CD8-positive, alpha-beta memory T cell (primary cell): ENCODE results near the gene CDHR3. TPM values are rescaled to one million over a fixed set of nuclear protein-coding genes. Genes with fewer than 3 reads are reported as not detected.

ENCODE experiments used
- CTCF ChIA-PET: fragments of 350-600 bp; sonication (Branson Sonifier 250); formaldehyde crosslinking; loops from one replicate; lab custom pipeline; 2021; ENCODE audit warnings: antibody characterized with exemption; lab: Charles Lee
- POLR2A ChIA-PET: fragments of 350-600 bp; sonication (Branson Sonifier 250); formaldehyde crosslinking; loops from one replicate; lab custom pipeline; 2021; ENCODE audit warnings: antibody characterized with exemption; lab: Charles Lee
- DNase-seq, 5 donors: peaks; one replicate each; pipeline versions ENCODE4 v3.0.0 to v3.0.0-alpha.2; 2020 to 2022; ENCODE audit warnings: mixed read lengths in 1 of 5
- H3K27ac ChIP-seq: one replicate; pipeline ENCODE4 v1.7.0; 2013; ENCODE audit warnings: low read depth, mild to moderate bottlenecking, low read length, moderate library complexity
- H3K27me3 ChIP-seq: 2 replicates; pipeline ENCODE4 v1.7.0; 2013; ENCODE audit warnings: low read length, mild to moderate bottlenecking; ENCODE audit not compliant: insufficient read depth, poor library complexity, severe bottlenecking
- H3K36me3 ChIP-seq: 2 replicates; pipeline ENCODE4 v1.7.0; 2013; ENCODE audit warnings: mild to moderate bottlenecking, low read length, moderate library complexity; ENCODE audit not compliant: insufficient read depth
- H3K4me1 ChIP-seq: 2 replicates; pipeline ENCODE4 v1.7.0; 2013; ENCODE audit warnings: mild to moderate bottlenecking, low read length, moderate library complexity; ENCODE audit not compliant: insufficient read depth
- H3K4me3 ChIP-seq: 2 replicates; pipeline ENCODE4 v1.7.0; 2013; ENCODE audit warnings: mild to moderate bottlenecking, low read length
- H3K9me3 ChIP-seq: 2 replicates; pipeline ENCODE4 v1.7.0; 2013; ENCODE audit warnings: mild to moderate bottlenecking, low read length
- H3K27ac Mint-ChIP-seq, 8 donors: one replicate each; pipeline ENCODE4 v1.8.0; 2020 to 2021; ENCODE audit warnings: mixed read lengths in 8 of 8, mild to moderate bottlenecking in 6 of 8, inconsistent platforms in 3 of 8, moderate library complexity in 3 of 8
- H3K27me3 Mint-ChIP-seq, 2 donors: one replicate each; pipeline ENCODE4 v1.8.0; 2020 to 2021; ENCODE audit warnings: mixed read lengths in 2 of 2, mild to moderate bottlenecking in 1 of 2, moderate library complexity in 1 of 2
- H3K36me3 Mint-ChIP-seq, 3 donors: one replicate each; pipeline ENCODE4 v1.8.0; 2020 to 2021; ENCODE audit warnings: mixed read lengths in 3 of 3, inconsistent platforms in 1 of 3, mild to moderate bottlenecking in 1 of 3
- H3K4me1 Mint-ChIP-seq, 3 donors: one replicate each; pipeline ENCODE4 v1.8.0; 2020 to 2021; ENCODE audit warnings: mixed read lengths in 3 of 3, inconsistent platforms in 1 of 3, mild to moderate bottlenecking in 1 of 3
- H3K4me3 Mint-ChIP-seq, 7 donors: one replicate each; pipeline ENCODE4 v1.8.0; 2020 to 2021; ENCODE audit warnings: mixed read lengths in 7 of 7, mild to moderate bottlenecking in 6 of 7, moderate library complexity in 4 of 7, inconsistent platforms in 2 of 7
- H3K9me3 Mint-ChIP-seq, 5 donors: one replicate each; pipeline ENCODE4 v1.8.0; 2020 to 2022; ENCODE audit warnings: mixed read lengths in 5 of 5, mild to moderate bottlenecking in 3 of 5, moderate library complexity in 2 of 5, inconsistent platforms in 1 of 5
- polyA plus RNA-seq: library from polyadenylated mRNA; unstranded; fragments of 300-500 nt; fragmentation: Illumina TruSeq; gene quantifications from one replicate; pipeline ENCODE4 v1.2.3, GENCODE V29; 2021
- total RNA-seq, 2 experiments: library from RNA; stranded (reverse); gene quantifications; one replicate each; pipeline ENCODE4 v1.2.3, GENCODE V29; 2021

Gene CDHR3
- total and polyA plus RNA-seq, 3 experiments from 2014 or later = 0.55 to 1.7 (median 1.4) TPM

DNA sequence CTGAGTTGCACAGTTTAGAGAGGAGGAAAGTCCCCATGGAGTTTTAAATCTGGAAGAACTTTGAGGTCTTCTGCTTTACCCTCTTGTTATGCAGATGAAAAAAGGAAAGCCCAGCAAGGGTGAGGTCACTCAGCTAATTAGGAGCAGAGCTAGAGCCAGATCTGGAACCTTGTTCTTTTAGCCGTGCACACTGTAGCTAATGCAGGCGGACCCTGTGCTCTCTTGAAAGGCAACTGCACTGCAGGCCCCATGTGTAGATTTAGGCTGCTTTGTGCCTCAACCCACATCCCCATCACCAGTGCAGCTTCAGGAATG is 85.6 kb downstream of the CDHR3 start:
- H3K4me3 Mint-ChIP-seq = no peak overlapping the region
- no peaks in the 10 kb centered on the region for H3K4me1 Mint-ChIP-seq
- H3K4me3 ChIP-seq = no peak overlapping the region
- H3K36me3 ChIP-seq = no peaks in the 10 kb centered on the region
- H3K27ac ChIP-seq = no peak overlapping the region
- H3K9me3 ChIP-seq = no peaks in the 10 kb centered on the region
- H3K4me1 ChIP-seq = no peaks in the 10 kb centered on the region
- ChIA-PET CTCF (interaction anchor here (0.7 to 2.1 kb wide), 2 partner anchors 9 to 384 kb away, joined by 3 to 6 read pairs; no protein-coding TSS in a partner anchor), POLR2A (no interaction called here)
- H3K9me3 Mint-ChIP-seq = no peaks in the 10 kb centered on the region
- H3K36me3 Mint-ChIP-seq = no peaks in the 10 kb centered on the region
- H3K27me3 Mint-ChIP-seq = peaks cover 4 to 8% of the 10 kb centered on the region in 2 donors
- no peak for DNase-seq
- H3K27me3 ChIP-seq = no peaks in the 10 kb centered on the region
- H3K27ac Mint-ChIP-seq = no peak overlapping the region

DNA sequence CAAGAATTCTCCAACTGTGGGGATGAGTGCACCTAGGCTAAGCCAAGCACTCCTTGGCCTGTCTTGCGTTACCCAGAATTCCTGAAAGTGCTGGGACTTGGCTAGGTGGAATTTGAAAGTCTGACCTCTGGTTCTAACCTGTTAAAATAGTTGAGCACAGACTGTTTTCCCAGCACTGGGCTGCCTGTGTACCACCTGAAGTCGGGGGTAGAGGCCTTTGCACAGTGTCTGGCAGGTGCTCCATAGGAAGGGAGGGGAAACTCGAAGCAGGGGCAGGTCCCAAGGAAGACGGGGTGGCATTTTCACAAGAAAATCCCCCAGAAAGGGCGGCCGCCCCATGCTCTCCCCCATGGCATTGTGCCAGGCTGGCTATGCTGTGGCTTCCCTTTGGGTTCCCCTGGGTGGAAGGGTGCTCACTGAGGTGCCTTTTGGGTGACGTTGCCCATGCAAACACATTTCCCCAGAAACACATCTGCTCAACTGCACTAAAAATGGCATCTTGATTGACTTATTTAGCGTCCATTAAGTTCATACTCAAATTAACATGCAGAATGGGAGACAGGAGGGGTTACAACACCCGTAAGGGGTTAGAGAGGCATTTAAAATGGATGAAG is 86.2 kb downstream of the CDHR3 start:
- H3K4me1 ChIP-seq = no peaks in the 10 kb centered on the region
- Mint-ChIP-seq H3K27ac (no peak overlapping the region), H3K4me1 (no peaks in the 10 kb centered on the region), H3K36me3 (no peaks in the 10 kb centered on the region), H3K9me3 (no peaks in the 10 kb centered on the region), H3K27me3 (peaks cover 4 to 8% of the 10 kb centered on the region in 2 donors), H3K4me3 (no peak overlapping the region)
- ChIA-PET CTCF (interaction anchor here (0.7 to 2.1 kb wide), 2 partner anchors 8 to 383 kb away, joined by 3 to 6 read pairs; no protein-coding TSS in a partner anchor), POLR2A (no interaction called here)
- no peak overlapping the region for H3K4me3 ChIP-seq
- H3K9me3 ChIP-seq = no peaks in the 10 kb centered on the region
- no peaks in the 10 kb centered on the region for H3K36me3 ChIP-seq
- H3K27me3 ChIP-seq = no peaks in the 10 kb centered on the region
- DNase-seq = no peak
- H3K27ac ChIP-seq = no peak overlapping the region

DNA sequence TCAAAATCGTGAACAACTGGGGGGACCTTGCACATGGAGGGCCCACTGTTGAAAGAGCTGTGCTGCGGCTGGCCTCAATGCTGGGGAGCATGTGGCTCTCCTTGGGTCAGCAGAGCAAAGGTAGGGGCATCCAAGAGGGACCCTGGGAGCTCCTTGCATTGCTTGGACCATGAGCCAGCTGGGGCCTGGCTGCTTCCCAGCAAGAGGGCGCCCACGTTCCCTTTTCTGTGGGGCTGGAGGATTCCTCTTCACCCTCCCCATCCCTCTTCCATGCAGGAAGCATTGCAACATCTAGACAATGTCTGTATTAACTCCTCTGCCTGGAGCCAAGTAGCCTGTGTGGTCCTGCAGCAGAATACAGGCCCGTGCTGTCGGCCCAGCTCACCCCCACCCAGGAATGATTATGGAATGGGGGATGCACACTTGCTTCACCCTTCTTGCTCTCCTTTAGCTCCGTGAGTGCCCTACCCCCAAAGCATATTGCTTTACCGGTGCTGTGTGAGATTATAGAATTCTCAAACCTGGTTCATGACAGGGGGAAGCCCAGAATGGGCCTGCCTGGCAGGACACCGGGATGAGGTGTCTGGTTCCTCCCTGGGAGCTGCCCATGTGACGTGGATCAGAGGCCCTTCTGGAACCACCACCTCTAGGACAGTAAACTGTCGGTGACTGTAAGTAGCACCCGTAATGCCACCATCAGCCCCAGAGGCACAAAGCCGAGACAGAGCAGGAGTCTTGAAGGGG is 87.1 kb downstream of the CDHR3 start:
- no peak overlapping the region for H3K4me3 Mint-ChIP-seq
- Histone ChIP-seq H3K27ac (no peak overlapping the region), H3K4me1 (no peaks in the 10 kb centered on the region), H3K9me3 (no peaks in the 10 kb centered on the region), H3K27me3 (no peaks in the 10 kb centered on the region), H3K4me3 (no peak overlapping the region), H3K36me3 (no peaks in the 10 kb centered on the region)
- no peak for DNase-seq
- ChIA-PET CTCF (interaction anchor here (1.2 to 1.9 kb wide), 2 partner anchors 104 to 105 kb away, joined by 4 to 7 read pairs; no protein-coding TSS in a partner anchor), POLR2A (no interaction called here)
- no peak overlapping the region for H3K27ac Mint-ChIP-seq
- no peaks in the 10 kb centered on the region for H3K9me3 Mint-ChIP-seq
- H3K27me3 Mint-ChIP-seq = peaks cover 3 to 4% of the 10 kb centered on the region in 2 donors
- H3K4me1 Mint-ChIP-seq = no peaks in the 10 kb centered on the region
- H3K36me3 Mint-ChIP-seq = no peaks in the 10 kb centered on the region

DNA sequence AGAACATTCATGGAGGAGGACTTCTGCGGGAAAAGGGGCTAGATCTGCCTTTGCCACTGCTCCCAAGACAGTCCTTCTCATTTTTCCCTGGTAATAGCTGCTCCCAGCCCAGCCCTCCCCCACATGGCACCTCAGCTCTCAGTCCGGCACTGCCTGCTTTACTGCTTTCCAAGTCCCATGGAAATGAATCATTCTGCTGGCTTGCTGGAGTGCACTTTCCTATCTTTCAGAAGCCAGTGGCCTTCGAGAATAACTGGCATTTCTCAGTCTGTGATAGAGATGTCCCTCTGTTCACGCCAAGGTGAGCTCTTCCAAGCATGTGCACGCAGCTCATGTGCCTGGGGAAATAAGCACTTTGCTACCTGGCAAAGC is 87.7 kb downstream of the CDHR3 start:
- ChIA-PET CTCF (interaction anchor here (1.2 to 1.9 kb wide), 2 partner anchors 103 to 104 kb away, joined by 4 to 7 read pairs; no protein-coding TSS in a partner anchor), POLR2A (no interaction called here)
- Mint-ChIP-seq H3K4me1 (no peaks in the 10 kb centered on the region), H3K4me3 (no peak overlapping the region), H3K27ac (no peak overlapping the region), H3K36me3 (no peaks in the 10 kb centered on the region), H3K27me3 (peaks cover 3% of the 10 kb centered on the region in 2 donors), H3K9me3 (no peaks in the 10 kb centered on the region)
- no peak for DNase-seq
- H3K9me3 ChIP-seq = no peaks in the 10 kb centered on the region
- no peak overlapping the region for H3K4me3 ChIP-seq
- H3K27me3 ChIP-seq = no peaks in the 10 kb centered on the region
- no peaks in the 10 kb centered on the region for H3K4me1 ChIP-seq
- H3K27ac ChIP-seq = no peak overlapping the region
- H3K36me3 ChIP-seq = no peaks in the 10 kb centered on the region

DNA sequence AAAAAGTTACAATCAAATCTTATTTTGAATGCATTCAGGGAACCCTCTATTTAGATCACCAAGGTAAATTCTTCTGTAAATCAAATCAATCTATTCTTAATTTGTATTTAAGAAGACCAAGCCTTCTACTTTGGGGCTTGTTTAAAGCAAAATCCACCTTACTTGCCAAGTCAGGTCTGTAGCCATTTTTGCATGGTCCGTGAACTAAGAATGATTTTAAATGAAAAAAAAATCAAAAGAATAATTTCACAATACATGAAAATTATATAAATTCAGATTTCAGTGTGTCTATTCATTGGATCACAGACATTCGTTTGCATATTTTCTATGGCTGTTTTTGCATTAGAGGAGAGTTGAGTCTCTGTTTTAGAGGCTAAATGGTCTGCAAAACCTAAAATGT is 89.6 kb downstream of the CDHR3 start:
- no peaks in the 10 kb centered on the region for H3K9me3 Mint-ChIP-seq
- Histone ChIP-seq H3K9me3 (no peaks in the 10 kb centered on the region), H3K4me1 (peaks cover 7% of the 10 kb centered on the region), H3K36me3 (no peaks in the 10 kb centered on the region), H3K27ac (no peak overlapping the region), H3K27me3 (no peaks in the 10 kb centered on the region), H3K4me3 (no peak overlapping the region)
- DNase-seq = no peak
- no peaks in the 10 kb centered on the region for H3K36me3 Mint-ChIP-seq
- peaks cover 7 to 10% (median 8%) of the 10 kb centered on the region in 3 donors for H3K4me1 Mint-ChIP-seq
- H3K27ac Mint-ChIP-seq = no peak overlapping the region
- H3K27me3 Mint-ChIP-seq = peaks cover 3% of the 10 kb centered on the region in 2 donors
- POLR2A ChIA-PET = no interaction called here
- H3K4me3 Mint-ChIP-seq = no peak overlapping the region
- CTCF ChIA-PET = no interaction called here

DNA sequence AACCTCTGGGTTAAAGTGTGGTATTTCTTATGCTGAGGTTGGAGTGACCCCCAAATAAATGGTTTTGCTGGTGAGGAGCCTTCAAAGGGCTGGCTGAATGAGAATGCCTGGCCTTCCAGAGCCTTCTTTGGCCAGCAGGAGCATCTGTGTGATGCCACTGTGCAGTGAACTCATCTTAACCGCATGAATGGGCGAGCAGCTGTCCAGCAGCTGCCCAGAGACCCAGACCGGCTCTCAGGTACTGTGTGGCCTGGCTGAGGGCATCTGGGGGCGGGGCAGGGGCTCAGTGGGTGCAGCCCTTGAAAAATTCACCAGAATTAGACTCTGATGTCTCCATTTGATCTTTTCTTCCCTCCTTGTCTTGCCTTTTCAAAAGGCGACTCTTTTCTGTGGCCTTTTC is 90.0 kb downstream of the CDHR3 start:
- ChIA-PET POLR2A (no interaction called here), CTCF (no interaction called here)
- H3K4me3 Mint-ChIP-seq = no peak overlapping the region

DNA sequence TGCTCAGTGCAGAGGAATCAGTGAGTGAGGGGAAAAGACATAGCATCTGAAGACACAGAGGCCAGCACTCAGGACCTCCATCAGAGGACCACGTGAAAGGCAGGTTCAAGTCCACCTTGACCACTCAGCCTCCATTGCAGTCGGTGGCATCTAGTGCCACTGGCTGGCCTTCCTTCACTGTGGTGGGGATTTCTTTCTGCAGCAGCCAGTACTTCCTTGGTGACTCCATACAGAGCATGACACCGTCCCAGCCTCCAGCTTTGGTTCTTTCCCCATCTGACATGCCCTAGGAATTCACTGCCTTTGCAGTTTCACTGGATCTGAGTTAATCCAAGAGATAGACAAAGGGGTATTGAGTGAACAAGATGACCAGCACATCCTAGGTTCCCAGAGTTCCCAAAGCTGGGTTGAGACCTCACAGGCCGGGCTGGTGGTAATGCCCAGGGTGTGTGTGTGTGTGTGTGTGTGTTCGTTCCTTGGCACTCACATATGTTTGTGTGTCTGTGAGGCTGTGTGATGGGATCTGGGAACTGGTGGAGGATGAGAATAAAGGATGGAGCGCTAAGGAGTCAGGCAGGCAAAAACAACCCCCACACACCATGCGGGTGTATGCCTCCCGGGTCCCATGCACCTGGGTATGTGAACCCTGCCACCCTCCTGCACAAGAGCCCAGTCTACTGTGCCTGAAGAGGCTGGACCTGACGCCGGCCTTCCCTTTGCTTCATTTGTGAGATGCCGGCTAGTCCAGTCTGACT is 91.3 kb downstream of the CDHR3 start:
- peaks cover 16 to 21% (median 20%) of the 10 kb centered on the region in 3 donors for H3K4me1 Mint-ChIP-seq
- no peaks in the 10 kb centered on the region for H3K36me3 Mint-ChIP-seq
- ChIA-PET POLR2A (no interaction called here), CTCF (interaction anchor here (10.2 kb wide), 1 partner anchor 100 kb away, joined by 193 read pairs; no protein-coding TSS in a partner anchor)
- Histone ChIP-seq H3K27ac (no peak overlapping the region), H3K4me1 (peaks cover 14% of the 10 kb centered on the region), H3K4me3 (no peak overlapping the region), H3K36me3 (no peaks in the 10 kb centered on the region), H3K9me3 (no peaks in the 10 kb centered on the region), H3K27me3 (no peaks in the 10 kb centered on the region)
- H3K27me3 Mint-ChIP-seq = peaks cover 3% of the 10 kb centered on the region in 2 donors
- no peak overlapping the region for H3K27ac Mint-ChIP-seq
- no peak overlapping the region for H3K4me3 Mint-ChIP-seq
- H3K9me3 Mint-ChIP-seq = no peaks in the 10 kb centered on the region
- no peak for DNase-seq

More for the DNA sequence above, 90.0 kb downstream of the CDHR3 start:
- no peaks in the 10 kb centered on the region for H3K9me3 Mint-ChIP-seq
- Histone ChIP-seq H3K27me3 (no peaks in the 10 kb centered on the region), H3K9me3 (no peaks in the 10 kb centered on the region), H3K27ac (no peak overlapping the region), H3K36me3 (no peaks in the 10 kb centered on the region), H3K4me1 (peaks cover 11% of the 10 kb centered on the region), H3K4me3 (no peak overlapping the region)
- no peak for DNase-seq
- peaks cover 3% of the 10 kb centered on the region in 2 donors for H3K27me3 Mint-ChIP-seq
- no peaks in the 10 kb centered on the region for H3K36me3 Mint-ChIP-seq
- H3K4me1 Mint-ChIP-seq = peaks cover 12 to 14% (median 12%) of the 10 kb centered on the region in 3 donors
- no peak overlapping the region for H3K27ac Mint-ChIP-seq
